ENCODE results near the gene SLITRK2. TPM values are rescaled to one million over a fixed set of nuclear protein-coding genes. Genes with fewer than 3 reads are reported as not detected.

SLITRK2 gene
- total RNA-seq, 2 donors from 2014 or later, result 24.4 to 31.5 TPM

DNA sequence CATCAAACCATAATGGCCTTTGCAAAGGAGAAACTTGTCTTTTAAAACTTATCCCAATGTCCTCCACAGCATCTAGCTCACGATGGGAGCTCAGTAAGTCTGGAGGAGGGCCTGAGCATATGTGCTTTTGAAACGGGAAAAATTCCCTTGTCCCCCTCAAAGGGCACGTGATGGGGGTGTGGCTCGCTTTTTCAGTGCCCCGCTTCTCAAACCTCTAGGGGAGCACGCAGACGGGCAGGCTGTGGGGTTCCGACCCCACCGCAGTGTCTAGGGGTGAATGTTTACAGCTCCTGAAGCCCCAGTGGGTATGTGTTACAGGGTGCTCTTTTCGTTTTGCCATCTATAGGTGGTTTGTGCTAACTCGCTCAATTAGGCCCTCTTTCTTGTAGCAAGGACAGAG, 31.2 kb downstream of the SLITRK2 start:
- H3K27ac Mint-ChIP-seq, result no peak overlapping the region
- Histone ChIP-seq H3K27me3 (ENCODE audit: control insufficient read depth, insufficient read depth, low read length, poor library complexity, severe bottlenecking) (no peaks in the 10 kb centered on the region), H3K4me3 (ENCODE audit: low read length) (no peak overlapping the region), H3K9me3 (ENCODE audit: control insufficient read depth, low read length) (peaks cover 36% of the 10 kb centered on the region), H3K4me1 (ENCODE audit: control insufficient read depth, insufficient read depth, low read length) (no peaks in the 10 kb centered on the region), H3K27ac (ENCODE audit: low read depth, low read length) (no peak overlapping the region), H3K36me3 (ENCODE audit: control insufficient read depth, insufficient read depth, low read length) (no peaks in the 10 kb centered on the region), H3K9ac (ENCODE audit: extremely low read depth, low read length, poor library complexity, severe bottlenecking) (no peak overlapping the region)
- TF ChIP-seq, protein P1, sequence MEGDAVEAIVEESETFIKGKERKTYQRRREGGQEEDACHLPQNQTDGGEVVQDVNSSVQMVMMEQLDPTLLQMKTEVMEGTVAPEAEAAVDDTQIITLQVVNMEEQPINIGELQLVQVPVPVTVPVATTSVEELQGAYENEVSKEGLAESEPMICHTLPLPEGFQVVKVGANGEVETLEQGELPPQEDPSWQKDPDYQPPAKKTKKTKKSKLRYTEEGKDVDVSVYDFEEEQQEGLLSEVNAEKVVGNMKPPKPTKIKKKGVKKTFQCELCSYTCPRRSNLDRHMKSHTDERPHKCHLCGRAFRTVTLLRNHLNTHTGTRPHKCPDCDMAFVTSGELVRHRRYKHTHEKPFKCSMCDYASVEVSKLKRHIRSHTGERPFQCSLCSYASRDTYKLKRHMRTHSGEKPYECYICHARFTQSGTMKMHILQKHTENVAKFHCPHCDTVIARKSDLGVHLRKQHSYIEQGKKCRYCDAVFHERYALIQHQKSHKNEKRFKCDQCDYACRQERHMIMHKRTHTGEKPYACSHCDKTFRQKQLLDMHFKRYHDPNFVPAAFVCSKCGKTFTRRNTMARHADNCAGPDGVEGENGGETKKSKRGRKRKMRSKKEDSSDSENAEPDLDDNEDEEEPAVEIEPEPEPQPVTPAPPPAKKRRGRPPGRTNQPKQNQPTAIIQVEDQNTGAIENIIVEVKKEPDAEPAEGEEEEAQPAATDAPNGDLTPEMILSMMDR (conservative IDR thresholded peaks at IDR 0.05), result no peak
- WGBS, 2 experiments (ENCODE audit: insufficient coverage in 1 of 2, insufficient read length in 1 of 2), result 63 to 90% methylated on average over 2 to 11 of the region's 11 CpGs
- peaks cover 58% of the 10 kb centered on the region for H3K9me3 Mint-ChIP-seq
- H3K36me3 Mint-ChIP-seq (ENCODE audit: low read depth), result no peaks in the 10 kb centered on the region
- H3K4me3 Mint-ChIP-seq, result no peak overlapping the region
- DNase-seq, result no peak
- no peaks in the 10 kb centered on the region for H3K27me3 Mint-ChIP-seq (ENCODE audit: insufficient read depth)
- H3K4me1 Mint-ChIP-seq, result no peaks in the 10 kb centered on the region

DNA sequence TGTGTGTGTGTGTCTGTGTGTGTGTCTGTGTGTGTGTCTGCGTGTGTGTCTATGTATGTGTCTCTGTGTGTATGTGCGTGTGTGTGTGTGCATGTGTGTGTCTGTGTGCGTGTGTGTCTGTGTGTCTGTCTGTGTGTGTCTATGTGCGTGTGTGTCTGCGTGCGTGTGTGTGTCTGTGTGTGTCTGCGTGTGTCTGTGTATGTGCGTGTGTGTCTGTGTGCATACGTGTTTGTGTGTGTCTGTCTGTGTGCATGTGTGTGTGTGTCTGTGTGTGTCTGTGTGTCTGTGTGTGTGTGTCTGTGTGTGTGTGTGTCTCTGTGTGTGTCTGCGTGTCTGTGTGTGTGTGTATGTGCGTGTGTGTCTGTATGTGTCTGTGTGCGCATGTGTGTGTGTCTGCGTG, 35.6 kb downstream of the SLITRK2 start:
- Mint-ChIP-seq H3K4me1 (no peaks in the 10 kb centered on the region), H3K4me3 (no peak overlapping the region), H3K9me3 (peaks cover 50% of the 10 kb centered on the region), H3K36me3 (ENCODE audit: low read depth) (no peaks in the 10 kb centered on the region), H3K27me3 (ENCODE audit: insufficient read depth) (no peaks in the 10 kb centered on the region), H3K27ac (no peak overlapping the region)
- Histone ChIP-seq H3K9me3 (ENCODE audit: control insufficient read depth, low read length) (peaks cover 39% of the 10 kb centered on the region), H3K4me3 (ENCODE audit: low read length) (no peak overlapping the region), H3K9ac (ENCODE audit: extremely low read depth, low read length, poor library complexity, severe bottlenecking) (no peak overlapping the region), H3K4me1 (ENCODE audit: control insufficient read depth, insufficient read depth, low read length) (no peaks in the 10 kb centered on the region), H3K27ac (ENCODE audit: low read depth, low read length) (no peak overlapping the region), H3K36me3 (ENCODE audit: control insufficient read depth, insufficient read depth, low read length) (no peaks in the 10 kb centered on the region), H3K27me3 (ENCODE audit: control insufficient read depth, insufficient read depth, low read length, poor library complexity, severe bottlenecking) (no peaks in the 10 kb centered on the region)
- DNase-seq, result no peak
- WGBS, 2 experiments (ENCODE audit: insufficient coverage in 1 of 2, insufficient read length in 1 of 2), result 94% methylated on average over 10 of the region's 13 CpGs; no CpG with 5 or more reads in 1 of the 2 experiments
- TF ChIP-seq, protein P1 (conservative IDR thresholded peaks at IDR 0.05), result no peak

DNA sequence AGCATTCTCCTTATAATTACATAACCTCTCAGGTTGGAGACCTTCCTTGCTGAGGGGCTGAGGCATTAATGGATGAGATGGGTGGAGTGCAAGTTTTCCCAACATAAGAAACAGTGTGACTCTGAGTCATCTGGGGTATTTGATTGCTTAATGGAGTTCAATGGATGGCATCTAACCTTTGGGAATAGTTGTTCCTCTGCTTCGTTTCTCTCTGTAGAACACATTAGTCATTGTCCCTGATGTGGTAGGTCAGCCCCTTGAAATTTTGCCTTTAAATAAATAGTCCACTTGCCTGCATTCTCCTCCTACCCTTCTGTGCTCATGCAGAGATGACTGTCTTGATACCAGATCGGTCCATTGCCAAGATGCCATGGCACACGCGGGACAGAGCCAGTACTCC, 38.6 kb downstream of the SLITRK2 start:
- H3K9me3 Mint-ChIP-seq, result peaks cover 36% of the 10 kb centered on the region
- no peak overlapping the region for H3K4me3 Mint-ChIP-seq
- no peaks in the 10 kb centered on the region for H3K27me3 Mint-ChIP-seq (ENCODE audit: insufficient read depth)
- Histone ChIP-seq H3K4me1 (ENCODE audit: control insufficient read depth, insufficient read depth, low read length) (no peaks in the 10 kb centered on the region), H3K36me3 (ENCODE audit: control insufficient read depth, insufficient read depth, low read length) (no peaks in the 10 kb centered on the region), H3K4me3 (ENCODE audit: low read length) (no peak overlapping the region), H3K9ac (ENCODE audit: extremely low read depth, low read length, poor library complexity, severe bottlenecking) (no peak overlapping the region), H3K27me3 (ENCODE audit: control insufficient read depth, insufficient read depth, low read length, poor library complexity, severe bottlenecking) (no peaks in the 10 kb centered on the region), H3K27ac (ENCODE audit: low read depth, low read length) (no peak overlapping the region), H3K9me3 (ENCODE audit: control insufficient read depth, low read length) (peaks cover 55% of the 10 kb centered on the region)
- H3K4me1 Mint-ChIP-seq, result peaks cover 2% of the 10 kb centered on the region
- H3K36me3 Mint-ChIP-seq (ENCODE audit: low read depth), result peaks cover 1% of the 10 kb centered on the region
- H3K27ac Mint-ChIP-seq, result no peak overlapping the region
- TF ChIP-seq, protein P1 (conservative IDR thresholded peaks at IDR 0.05), result no peak
- no peak for DNase-seq
- 80% methylated on average over 4 of the region's 4 CpGs; no CpG with 5 or more reads in 1 of the 2 experiments for WGBS, 2 experiments (ENCODE audit: insufficient coverage in 1 of 2, insufficient read length in 1 of 2)

Measured in endodermal cell (in vitro differentiated cells).